Right renal pelvis (tissue), 4 donors: ENCODE data around the gene CNGB1. TPM values are rescaled to one million over a fixed set of nuclear protein-coding genes. Genes with fewer than 3 reads are reported as not detected.
"Not testable (repeated sequence)": the region's sequence is repeated elsewhere in the genome, so short reads cannot be mapped to it uniquely, and the experiment has no call there.

Experiments
- DNase-seq, 4 donors: peaks; one replicate each; pipeline ENCODE4 v3.0.0-alpha.2; 2013; ENCODE audit warnings: low read depth in 4 of 4, low spot score in 3 of 4, missing footprints in 1 of 4
- polyA plus RNA-seq, 4 donors: library from polyadenylated mRNA; unstranded; fragments of 120-200 nt; gene quantifications; one replicate each; pipeline ENCODE4 v1.2.1, GENCODE V29; 2013; ENCODE audit not compliant: insufficient read length in 4 of 4

The CNGB1 gene
- polyA plus RNA-seq, 4 donors: 0.03 to 0.27 (median 0.11) TPM

GRCh38 chr16:57871456-57871855, 99.5 kb downstream of the CNGB1 start:
- no peak for DNase-seq

- DNase-seq: no peak
Measured at GRCh38 chr16:57870753-57871454, 100.0 kb downstream of the CNGB1 start.

GRCh38 chr16:57868913-57869520, 101.9 kb downstream of the CNGB1 start:
- DNase-seq: no peak

GRCh38 chr16:57867000-57867561, 103.8 kb downstream of the CNGB1 start:
- peak in 2 of 4 donors; percentile 54 to 56 for DNase-seq

- DNase-seq: no peak
Measured at GRCh38 chr16:57866529-57866918, 104.4 kb downstream of the CNGB1 start.

GRCh38 chr16:57865746-57866528, 105.0 kb downstream of the CNGB1 start:
- DNase-seq: no peak

GRCh38 chr16:57863434-57864160, 107.3 kb downstream of the CNGB1 start:
- peak in 2 of 4 donors; percentile 57 for DNase-seq

GRCh38 chr16:57862698-57863433, 108.1 kb downstream of the CNGB1 start:
- DNase-seq: no peak

- DNase-seq: no peak
Measured at GRCh38 chr16:57859331-57859730, 111.6 kb downstream of the CNGB1 start.

- DNase-seq: no peak
Measured at GRCh38 chr16:57858635-57859034, 112.3 kb downstream of the CNGB1 start.

GRCh38 chr16:57857991-57858390, 112.9 kb downstream of the CNGB1 start:
- DNase-seq: not testable (repeated sequence)

- DNase-seq: no peak
Measured at GRCh38 chr16:57855188-57855587, 115.7 kb downstream of the CNGB1 start.

- DNase-seq: no peak
Measured at GRCh38 chr16:57852189-57852588, 118.7 kb downstream of the CNGB1 start.

GRCh38 chr16:57848181-57848580, 122.7 kb downstream of the CNGB1 start:
- DNase-seq: no peak

- DNase-seq: not testable (repeated sequence)
Measured at GRCh38 chr16:57846931-57847330, 124.0 kb downstream of the CNGB1 start.

- DNase-seq: no peak
Measured at GRCh38 chr16:57846078-57846697, 124.7 kb downstream of the CNGB1 start.

- no peak for DNase-seq
Measured at GRCh38 chr16:57845115-57845514, 125.8 kb downstream of the CNGB1 start.

GRCh38 chr16:57844416-57845030, 126.4 kb downstream of the CNGB1 start:
- DNase-seq: no peak

GRCh38 chr16:57843400-57843799, 127.5 kb downstream of the CNGB1 start:
- no peak for DNase-seq
